ENCODE results near the gene ZNF451.

ZNF451 gene

DNA sequence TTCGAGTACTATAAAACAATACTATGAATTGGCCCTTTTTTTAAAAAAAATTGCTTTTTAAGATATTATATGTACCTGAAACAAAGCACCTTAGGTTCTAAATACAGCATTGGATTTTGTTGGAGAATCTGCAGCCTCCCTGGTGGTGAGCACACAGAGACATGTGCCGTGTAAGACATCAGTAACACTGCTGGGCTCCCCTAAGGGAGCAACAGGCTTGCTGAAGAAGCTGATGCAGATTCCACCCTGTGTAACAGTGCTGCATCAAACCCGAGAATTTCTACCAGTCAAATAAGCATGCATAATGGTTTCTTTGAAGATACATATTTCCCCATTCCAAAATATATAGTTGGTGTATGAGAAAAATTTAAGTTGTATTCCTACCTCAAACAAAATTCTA lies 26.1 kb upstream of the ZNF451 start:
- ChIA-PET POLR2A (no interaction called here), CTCF (no interaction called here)
- TF ChIP-seq NFRKB (IDR thresholded peaks at IDR 0.05), result no peak
- TF ChIP-seq TARDBP (IDR thresholded peaks at IDR 0.05), result no peak
- no peak for TF ChIP-seq FOXM1 (IDR thresholded peaks at IDR 0.05; ENCODE audit: borderline replicate concordance)
- no peak for TF ChIP-seq L3MBTL2 (conservative IDR thresholded peaks at IDR 0.05)
- TF ChIP-seq CTBP1 (IDR thresholded peaks at IDR 0.05; ENCODE audit: borderline replicate concordance), result no peak
- TF ChIP-seq BHLHE40 (IDR thresholded peaks at IDR 0.05; ENCODE audit: borderline replicate concordance), result no peak
- no peak for TF ChIP-seq ARNT (IDR thresholded peaks at IDR 0.05)
- TF ChIP-seq SUZ12 (IDR thresholded peaks at IDR 0.05), result no peak
- no peak for TF ChIP-seq ELF4 (IDR thresholded peaks at IDR 0.05)
- no peak for TF ChIP-seq ZNF384 (IDR thresholded peaks at IDR 0.05)
- no peak for TF ChIP-seq LEF1 (IDR thresholded peaks at IDR 0.05; ENCODE audit: borderline replicate concordance)
- no peak for TF ChIP-seq FOXA1 (IDR thresholded peaks at IDR 0.05)
- no peak for TF ChIP-seq FOXK2 (IDR thresholded peaks at IDR 0.05)
- TF ChIP-seq HDGF (IDR thresholded peaks at IDR 0.05; ENCODE audit: borderline replicate concordance), result no peak
- TF ChIP-seq, protein P1, sequence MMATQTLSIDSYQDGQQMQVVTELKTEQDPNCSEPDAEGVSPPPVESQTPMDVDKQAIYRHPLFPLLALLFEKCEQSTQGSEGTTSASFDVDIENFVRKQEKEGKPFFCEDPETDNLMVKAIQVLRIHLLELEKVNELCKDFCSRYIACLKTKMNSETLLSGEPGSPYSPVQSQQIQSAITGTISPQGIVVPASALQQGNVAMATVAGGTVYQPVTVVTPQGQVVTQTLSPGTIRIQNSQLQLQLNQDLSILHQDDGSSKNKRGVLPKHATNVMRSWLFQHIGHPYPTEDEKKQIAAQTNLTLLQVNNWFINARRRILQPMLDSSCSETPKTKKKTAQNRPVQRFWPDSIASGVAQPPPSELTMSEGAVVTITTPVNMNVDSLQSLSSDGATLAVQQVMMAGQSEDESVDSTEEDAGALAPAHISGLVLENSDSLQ (IDR thresholded peaks at IDR 0.05), result no peak
- TF ChIP-seq SP1 (IDR thresholded peaks at IDR 0.05), result no peak
- no peak for DNase-seq (ENCODE audit: extremely low spot score)

DNA sequence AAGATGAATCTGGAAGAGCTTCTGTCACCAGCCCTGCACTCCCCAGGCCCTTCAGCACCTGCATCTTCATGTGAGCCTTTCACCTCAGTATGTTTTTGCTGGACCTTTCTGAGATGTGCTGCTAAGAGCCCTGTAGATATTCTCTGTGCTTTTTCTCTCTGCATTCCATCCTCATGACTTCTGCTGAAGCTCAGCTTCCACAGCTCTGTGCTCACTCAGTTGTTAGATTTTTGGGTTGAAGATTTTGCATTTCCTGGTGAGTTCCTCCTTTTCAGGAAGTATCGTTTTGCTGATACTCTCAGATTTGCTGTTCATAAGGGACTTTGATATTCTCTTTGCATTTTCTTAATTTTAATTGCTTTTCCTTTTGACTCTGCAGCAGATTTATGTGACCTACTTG lies 25.2 kb upstream of the ZNF451 start:
- ChIA-PET POLR2A (no interaction called here), CTCF (no interaction called here)
- no peak for DNase-seq (ENCODE audit: extremely low spot score)
- TF ChIP-seq SP1 (IDR thresholded peaks at IDR 0.05) (no peak), FOXA1 (IDR thresholded peaks at IDR 0.05) (no peak), SUZ12 (IDR thresholded peaks at IDR 0.05) (no peak), BHLHE40 (IDR thresholded peaks at IDR 0.05; ENCODE audit: borderline replicate concordance) (no peak), FOXM1 (IDR thresholded peaks at IDR 0.05; ENCODE audit: borderline replicate concordance) (no peak), NFRKB (IDR thresholded peaks at IDR 0.05) (no peak), ARNT (IDR thresholded peaks at IDR 0.05) (no peak), LEF1 (IDR thresholded peaks at IDR 0.05; ENCODE audit: borderline replicate concordance) (no peak), TARDBP (IDR thresholded peaks at IDR 0.05) (no peak)
- TF ChIP-seq, protein P1 (IDR thresholded peaks at IDR 0.05), result no peak

DNA sequence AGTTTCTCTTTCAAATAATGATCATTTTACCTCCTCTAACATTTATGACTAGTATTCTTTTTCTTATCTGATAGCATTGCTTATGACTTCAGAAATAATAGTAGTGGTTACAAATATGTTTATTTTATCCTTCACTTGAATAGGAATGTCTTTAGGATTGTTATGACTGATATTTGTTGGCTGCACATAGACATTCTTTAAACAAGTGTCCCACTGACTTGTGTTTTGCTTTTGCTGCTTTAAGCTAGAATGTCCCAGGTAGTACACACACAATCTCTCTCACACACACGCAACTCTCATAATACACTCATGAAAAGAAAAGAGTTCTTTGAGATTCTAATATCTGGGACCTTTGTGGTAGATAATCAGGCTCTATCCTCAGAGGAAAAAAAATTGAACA lies 21.9 kb upstream of the ZNF451 start:
- ChIA-PET POLR2A (no interaction called here), CTCF (no interaction called here)
- TF ChIP-seq, protein P1 (IDR thresholded peaks at IDR 0.05), result no peak
- TF ChIP-seq ARNT (IDR thresholded peaks at IDR 0.05) (no peak), ZNF384 (IDR thresholded peaks at IDR 0.05) (no peak), L3MBTL2 (conservative IDR thresholded peaks at IDR 0.05) (no peak), FOXA1 (IDR thresholded peaks at IDR 0.05) (no peak), LEF1 (IDR thresholded peaks at IDR 0.05; ENCODE audit: borderline replicate concordance) (no peak), NFRKB (IDR thresholded peaks at IDR 0.05) (no peak), HDGF (IDR thresholded peaks at IDR 0.05; ENCODE audit: borderline replicate concordance) (no peak), CTBP1 (IDR thresholded peaks at IDR 0.05; ENCODE audit: borderline replicate concordance) (no peak), FOXM1 (IDR thresholded peaks at IDR 0.05; ENCODE audit: borderline replicate concordance) (no peak), SP1 (IDR thresholded peaks at IDR 0.05) (no peak), SUZ12 (IDR thresholded peaks at IDR 0.05) (no peak), TARDBP (IDR thresholded peaks at IDR 0.05) (no peak), FOXK2 (IDR thresholded peaks at IDR 0.05) (no peak), BHLHE40 (IDR thresholded peaks at IDR 0.05; ENCODE audit: borderline replicate concordance) (no peak)
- DNase-seq (ENCODE audit: extremely low spot score), result no peak

DNA sequence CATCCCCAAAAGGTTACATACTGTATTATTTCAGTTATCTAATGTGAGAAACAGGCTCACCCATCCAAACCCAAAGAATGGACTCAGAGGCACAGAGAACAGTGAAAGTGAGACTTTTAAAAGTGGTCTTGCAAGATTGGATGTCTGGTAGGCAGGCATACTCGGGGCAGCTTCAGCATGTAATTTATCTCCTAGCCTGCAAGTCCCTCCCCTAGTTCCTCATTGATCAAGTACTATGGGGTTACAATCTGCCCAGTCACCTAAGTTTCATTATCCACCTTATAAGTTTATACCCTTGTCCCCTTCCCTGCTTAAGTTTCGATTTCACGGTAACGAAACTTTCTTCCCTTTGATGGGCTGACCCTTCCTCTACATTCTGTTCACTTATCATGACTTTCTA lies 20.8 kb upstream of the ZNF451 start:
- TF ChIP-seq HDGF (IDR thresholded peaks at IDR 0.05; ENCODE audit: borderline replicate concordance), result no peak
- TF ChIP-seq SUZ12 (IDR thresholded peaks at IDR 0.05), result no peak
- TF ChIP-seq, protein P1 (IDR thresholded peaks at IDR 0.05), result peak; percentile 43; the same call in 1 of the 2 replicates
- no peak for TF ChIP-seq ZNF384 (IDR thresholded peaks at IDR 0.05)
- no peak for TF ChIP-seq LEF1 (IDR thresholded peaks at IDR 0.05; ENCODE audit: borderline replicate concordance)
- ChIA-PET POLR2A (no interaction called here), CTCF (no interaction called here)
- no peak for DNase-seq (ENCODE audit: extremely low spot score)

DNA sequence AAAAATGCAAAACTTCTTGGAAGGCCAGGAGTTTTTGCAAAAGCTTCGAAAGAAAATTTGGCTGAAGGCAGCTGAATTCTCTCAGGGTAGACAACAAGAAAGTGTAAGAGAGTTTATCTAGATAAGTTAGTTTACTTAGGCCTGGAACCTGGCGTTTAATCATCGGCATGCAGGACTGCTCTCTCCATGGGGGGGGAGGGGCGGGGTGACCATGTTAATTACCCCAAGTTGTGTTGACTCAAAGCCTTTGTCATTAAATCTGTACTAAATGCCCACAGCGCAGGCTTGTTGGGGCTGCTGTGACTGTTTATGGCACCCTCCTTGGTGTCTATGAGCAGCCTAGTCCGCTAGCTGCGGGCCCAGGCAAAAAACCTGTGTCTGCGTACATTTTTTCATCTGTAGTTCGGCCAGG lies 20.1 kb upstream of the ZNF451 start:
- ChIA-PET CTCF (no interaction called here), POLR2A (interaction anchor here (1.1 kb wide), 1 partner anchor 24 kb away, joined by 4 read pairs; the partner anchor contains the start of gene KIAA1586)
- DNase-seq (ENCODE audit: extremely low spot score), result no peak
- TF ChIP-seq CTBP1 (IDR thresholded peaks at IDR 0.05; ENCODE audit: borderline replicate concordance) (no peak), ELF4 (IDR thresholded peaks at IDR 0.05) (no peak), ARNT (IDR thresholded peaks at IDR 0.05) (no peak), L3MBTL2 (conservative IDR thresholded peaks at IDR 0.05) (no peak), TARDBP (IDR thresholded peaks at IDR 0.05) (no peak), FOXA1 (IDR thresholded peaks at IDR 0.05) (no peak), FOXM1 (IDR thresholded peaks at IDR 0.05; ENCODE audit: borderline replicate concordance) (no peak), FOXK2 (IDR thresholded peaks at IDR 0.05) (no peak), LEF1 (IDR thresholded peaks at IDR 0.05; ENCODE audit: borderline replicate concordance) (no peak), HDGF (IDR thresholded peaks at IDR 0.05; ENCODE audit: borderline replicate concordance) (no peak), SP1 (IDR thresholded peaks at IDR 0.05) (no peak), BHLHE40 (IDR thresholded peaks at IDR 0.05; ENCODE audit: borderline replicate concordance) (no peak), ZNF384 (IDR thresholded peaks at IDR 0.05) (no peak)
- TF ChIP-seq, protein P1 (IDR thresholded peaks at IDR 0.05), result no peak
